Measurements from ENCODE around the gene ANKS6. TPM values are rescaled to one million over a fixed set of nuclear protein-coding genes. Genes with fewer than 3 reads are reported as not detected.

The ANKS6 gene
- total and polyA plus RNA-seq, 4 donors: 16.7 to 35.5 (median 25.0) TPM

- H3K27me3 ChIP-seq (ENCODE audit: control insufficient read depth in 3 of 3, insufficient read depth in 3 of 3, low read length in 2 of 3): no peaks in the 10 kb centered on the region
- DNase-seq: no peak
- peaks cover 0 to 4% (median 0%) of the 10 kb centered on the region in 4 donors for H3K9me3 ChIP-seq (ENCODE audit: control insufficient read depth in 4 of 4, insufficient read depth in 3 of 4, low read length in 3 of 4)
- 88 to 96% methylated on average over 1 of the region's 1 CpG for WGBS, 2 donors
- no peak overlapping the region for H3K27ac ChIP-seq (ENCODE audit: low read depth in 1 of 2, low read length in 1 of 2)
- peaks cover 0 to 29% (median 22%) of the 10 kb centered on the region in 4 donors for H3K36me3 ChIP-seq (ENCODE audit: control insufficient read depth in 4 of 4, insufficient read depth in 4 of 4, low read length in 4 of 4)
- TF ChIP-seq CTCF (IDR thresholded peaks at IDR 0.05; ENCODE audit: control extremely low read depth, extremely low read depth): no peak
- H3K4me1 ChIP-seq (ENCODE audit: control insufficient read depth in 5 of 5, insufficient read depth in 5 of 5, low read length in 5 of 5): no peaks in the 10 kb centered on the region
- H3K4me3 ChIP-seq: no peak overlapping the region
- ATAC-seq (ENCODE audit: insufficient read depth, low FRiP score): no peak
- no peak overlapping the region for H3K9ac ChIP-seq (ENCODE audit: insufficient read depth in 1 of 2, low read length in 2 of 2)
Measured at GRCh38 chr9:98765256-98765655, 31.1 kb downstream of the ANKS6 start.

GRCh38 chr9:98763986-98764745 is 32.2 kb downstream of the ANKS6 start:
- no peak for DNase-seq
- TF ChIP-seq CTCF (IDR thresholded peaks at IDR 0.05; ENCODE audit: control extremely low read depth, extremely low read depth): no peak
- 79 to 90% methylated on average over 3 of the region's 3 CpGs for WGBS, 2 donors
- no peak overlapping the region for H3K9ac ChIP-seq (ENCODE audit: insufficient read depth in 1 of 2, low read length in 2 of 2)
- H3K4me1 ChIP-seq (ENCODE audit: control insufficient read depth in 5 of 5, insufficient read depth in 5 of 5, low read length in 5 of 5): no peaks in the 10 kb centered on the region
- peaks cover 0 to 4% (median 0%) of the 10 kb centered on the region in 4 donors for H3K9me3 ChIP-seq (ENCODE audit: control insufficient read depth in 4 of 4, insufficient read depth in 3 of 4, low read length in 3 of 4)
- no peak for ATAC-seq (ENCODE audit: insufficient read depth, low FRiP score)
- peaks cover 0 to 26% (median 21%) of the 10 kb centered on the region in 4 donors for H3K36me3 ChIP-seq (ENCODE audit: control insufficient read depth in 4 of 4, insufficient read depth in 4 of 4, low read length in 4 of 4)
- H3K27ac ChIP-seq (ENCODE audit: low read depth in 1 of 2, low read length in 1 of 2): no peak overlapping the region
- H3K4me3 ChIP-seq: no peak overlapping the region
- H3K27me3 ChIP-seq (ENCODE audit: control insufficient read depth in 3 of 3, insufficient read depth in 3 of 3, low read length in 2 of 3): no peaks in the 10 kb centered on the region

GRCh38 chr9:98760231-98760630 is 36.1 kb downstream of the ANKS6 start:
- no peak for TF ChIP-seq CTCF (IDR thresholded peaks at IDR 0.05; ENCODE audit: control extremely low read depth, extremely low read depth)
- Histone ChIP-seq H3K36me3 (ENCODE audit: control insufficient read depth in 4 of 4, insufficient read depth in 4 of 4, low read length in 4 of 4) (peaks cover 0 to 21% (median 9%) of the 10 kb centered on the region in 4 donors), H3K9me3 (ENCODE audit: control insufficient read depth in 4 of 4, insufficient read depth in 3 of 4, low read length in 3 of 4) (peaks cover 0 to 4% (median 0%) of the 10 kb centered on the region in 4 donors), H3K9ac (ENCODE audit: insufficient read depth in 1 of 2, low read length in 2 of 2) (no peak overlapping the region), H3K4me3 (no peak overlapping the region), H3K27ac (ENCODE audit: low read depth in 1 of 2, low read length in 1 of 2) (no peak overlapping the region), H3K4me1 (ENCODE audit: control insufficient read depth in 5 of 5, insufficient read depth in 5 of 5, low read length in 5 of 5) (no peaks in the 10 kb centered on the region), H3K27me3 (ENCODE audit: control insufficient read depth in 3 of 3, insufficient read depth in 3 of 3, low read length in 2 of 3) (no peaks in the 10 kb centered on the region)
- ATAC-seq (ENCODE audit: insufficient read depth, low FRiP score) (no peak), DNase-seq (no peak)

All from lung (tissue), 12 donors.